SK-N-SH treated with all-trans-retinoic acid at 6 μM for 48 hours (cell line): ENCODE measurements around the gene YDJC.
"Not testable (repeated sequence)": the region's sequence is repeated elsewhere in the genome, so short reads cannot be mapped to it uniquely, and the experiment has no call there.

Experiments used
- ESRRG ChIP-seq: fragments of 250-450 bp; sonication (Bioruptor Pico); IDR thresholded peaks from 2 replicates; pipeline ENCODE4 v1.6.1; 2021; ENCODE audit warnings: mild to moderate bottlenecking
- PPARA ChIP-seq: fragments of 250-450 bp; sonication (Bioruptor Pico); IDR thresholded peaks from 2 replicates; pipeline ENCODE4 v1.5.0; 2020; ENCODE audit warnings: mild to moderate bottlenecking, borderline replicate concordance
- TF ChIP-seq, protein P1 (sequence below): fragments of 250-450 bp; sonication (Bioruptor Pico); IDR thresholded peaks from 2 replicates; pipeline ENCODE4 v1.8.0; 2020; ENCODE audit warnings: mild to moderate bottlenecking, moderate library complexity, borderline replicate concordance

DNA sequence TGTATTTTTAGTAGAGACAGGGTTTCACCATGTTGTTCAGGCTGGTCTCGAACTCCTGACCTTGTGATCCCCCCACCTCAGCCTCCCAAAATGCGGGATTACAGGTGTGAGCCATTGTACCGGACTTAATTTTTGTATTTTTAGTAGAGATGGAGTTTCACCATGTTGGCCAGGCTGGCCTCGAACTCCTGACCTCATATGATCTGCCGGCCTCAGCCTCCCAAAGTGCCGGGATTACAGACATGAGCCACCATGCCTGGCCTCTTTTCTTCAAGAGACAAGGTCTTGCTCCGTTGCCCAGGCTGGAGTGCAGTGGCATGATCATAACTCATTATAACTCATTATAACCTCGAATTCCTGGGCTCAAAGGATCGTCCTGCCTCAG, 49.2 kb downstream of the YDJC start:
- TF ChIP-seq ESRRG, PPARA (CRISPR knock-in tag): not testable (repeated sequence)
- TF ChIP-seq, protein P1, sequence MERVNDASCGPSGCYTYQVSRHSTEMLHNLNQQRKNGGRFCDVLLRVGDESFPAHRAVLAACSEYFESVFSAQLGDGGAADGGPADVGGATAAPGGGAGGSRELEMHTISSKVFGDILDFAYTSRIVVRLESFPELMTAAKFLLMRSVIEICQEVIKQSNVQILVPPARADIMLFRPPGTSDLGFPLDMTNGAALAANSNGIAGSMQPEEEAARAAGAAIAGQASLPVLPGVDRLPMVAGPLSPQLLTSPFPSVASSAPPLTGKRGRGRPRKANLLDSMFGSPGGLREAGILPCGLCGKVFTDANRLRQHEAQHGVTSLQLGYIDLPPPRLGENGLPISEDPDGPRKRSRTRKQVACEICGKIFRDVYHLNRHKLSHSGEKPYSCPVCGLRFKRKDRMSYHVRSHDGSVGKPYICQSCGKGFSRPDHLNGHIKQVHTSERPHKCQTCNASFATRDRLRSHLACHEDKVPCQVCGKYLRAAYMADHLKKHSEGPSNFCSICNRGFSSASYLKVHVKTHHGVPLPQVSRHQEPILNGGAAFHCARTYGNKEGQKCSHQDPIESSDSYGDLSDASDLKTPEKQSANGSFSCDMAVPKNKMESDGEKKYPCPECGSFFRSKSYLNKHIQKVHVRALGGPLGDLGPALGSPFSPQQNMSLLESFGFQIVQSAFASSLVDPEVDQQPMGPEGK (CRISPR knock-in tag): not testable (repeated sequence)
